H1 (cell line): ENCODE measurements around the gene PLEKHA4. TPM values are rescaled to one million over a fixed set of nuclear protein-coding genes. Genes with fewer than 3 reads are reported as not detected.

ENCODE experiments used
- CTCF ChIA-PET: fragments of 300-600 bp; sonication (Branson Sonifier 250); formaldehyde crosslinking; loops from one replicate; lab custom pipeline; 2021; ENCODE audit not compliant: partially characterized antibody; lab: Charles Lee
- POLR2A ChIA-PET: fragments of 300-600 bp; sonication (Branson Sonifier 250); formaldehyde crosslinking; loops from one replicate; lab custom pipeline; 2021; ENCODE audit warnings: inconsistent platforms; ENCODE audit not compliant: partially characterized antibody; lab: Charles Lee
- DNase-seq, 2 experiments: peaks; one replicate each; pipeline versions ENCODE4 v3.0.0 to v3.0.0-alpha.2; 2010 to 2022; ENCODE audit warnings: low spot score in 2 of 2, low read depth in 1 of 2, mixed read lengths in 1 of 2
- FAIRE-seq: peaks from 2 replicates; lab custom pipeline; 2011; peaks lifted over from hg19 to GRCh38; lab: Jason Lieb, UNC
- H2AFZ ChIP-seq: 2 replicates; pipeline ENCODE4 v1.8.1; 2012; ENCODE audit warnings: low read length, inconsistent platforms
- H2AK5ac ChIP-seq: 2 replicates; pipeline ENCODE4 v1.6.1; 2013; ENCODE audit warnings: low read depth, low read length
- H2BK120ac ChIP-seq: replicated peaks from 2 replicates; pipeline ENCODE3; 2013; ENCODE audit warnings: low read depth, low read length, inconsistent platforms
- H2BK12ac ChIP-seq: 2 replicates; pipeline ENCODE4 v1.6.1; 2013; ENCODE audit warnings: low read depth, low read length
- H2BK15ac ChIP-seq: 2 replicates; pipeline ENCODE4 v1.6.1; 2013; ENCODE audit warnings: low read length
- H2BK20ac ChIP-seq: 2 replicates; pipeline ENCODE4 v1.6.1; 2013; ENCODE audit warnings: low read length
- H2BK5ac ChIP-seq: 2 replicates; pipeline ENCODE4 v1.6.1; 2013; ENCODE audit warnings: low read depth, low read length
- H3K14ac ChIP-seq: 2 replicates; pipeline ENCODE4 v1.6.1; 2013; ENCODE audit warnings: inconsistent platforms; ENCODE audit not compliant: insufficient read length
- H3K18ac ChIP-seq: 2 replicates; pipeline ENCODE4 v1.6.1; 2013; ENCODE audit warnings: low read length; ENCODE audit errors: extremely low read depth
- H3K23ac ChIP-seq: 2 replicates; pipeline ENCODE4 v1.6.1; 2013; ENCODE audit warnings: inconsistent platforms; ENCODE audit not compliant: insufficient read length
- H3K23me2 ChIP-seq: 2 replicates; pipeline ENCODE4 v1.6.1; 2013; ENCODE audit warnings: low read depth, low read length
- H3K27ac ChIP-seq: 2 replicates; pipeline ENCODE4 v1.6.1; 2011; ENCODE audit warnings: low read depth, low read length, inconsistent platforms
- H3K27me3 ChIP-seq, 4 experiments: replicated peaks in 1 of 4; 1 replicate in 1 of 4; 2 replicates in 3 of 4; pipeline versions ENCODE4 v1.6.1 to v1.8.1; 2011 to 2013; ENCODE audit warnings: low read length in 3 of 4, mild to moderate bottlenecking in 3 of 4, inconsistent platforms in 2 of 4, mixed read lengths in 2 of 4, moderate library complexity in 1 of 4; ENCODE audit not compliant: control insufficient read depth in 3 of 4, insufficient read depth in 3 of 4; ENCODE audit errors: extremely low read depth in 1 of 4
- H3K36me3 ChIP-seq, 4 experiments: 2 replicates each; pipeline versions ENCODE4 v1.6.1 to v1.8.1; 2011 to 2013; ENCODE audit warnings: mild to moderate bottlenecking in 4 of 4, low read length in 3 of 4, moderate library complexity in 2 of 4, control low read depth in 1 of 4, inconsistent platforms in 1 of 4; ENCODE audit not compliant: insufficient read depth in 4 of 4, control insufficient read depth in 2 of 4
- H3K4ac ChIP-seq: replicated peaks from 2 replicates; pipeline ENCODE3; 2013; ENCODE audit warnings: low read length, low read depth, mixed read lengths, inconsistent platforms; ENCODE audit not compliant: insufficient read length
- H3K4me1 ChIP-seq, 4 experiments: replicated peaks in 1 of 4; 1 replicate in 1 of 4; 2 replicates in 3 of 4; pipeline versions ENCODE4 v1.6.1 to v1.8.1; 2011 to 2013; ENCODE audit warnings: low read length in 3 of 4, inconsistent platforms in 2 of 4, mixed read lengths in 1 of 4; ENCODE audit not compliant: insufficient read depth in 4 of 4, control insufficient read depth in 3 of 4
- H3K4me2 ChIP-seq, 2 experiments: 2 replicates each; pipeline versions ENCODE4 v1.6.1 to v1.8.1; 2011 to 2013; ENCODE audit warnings: low read depth in 2 of 2, low read length in 2 of 2, control low read depth in 1 of 2, inconsistent platforms in 1 of 2, mild to moderate bottlenecking in 1 of 2; ENCODE audit not compliant: insufficient read depth in 1 of 2
- H3K4me3 ChIP-seq, 4 experiments: fragments of 200-600, 300-600 bp in 1 of 4; sonication (generic), shearing (Covaris generic), sonication (Bioruptor Twin) in 1 of 4; 2 replicates each; pipeline versions ENCODE4 v1.5.1 to v1.8.1; 2011 to 2016; ENCODE audit warnings: low read length in 4 of 4, low read depth in 3 of 4, control low read depth in 2 of 4, inconsistent platforms in 2 of 4, mild to moderate bottlenecking in 2 of 4, mixed read lengths in 1 of 4, moderate library complexity in 1 of 4; ENCODE audit not compliant: insufficient read depth in 2 of 4; ENCODE audit errors: extremely low read depth in 1 of 4
- H3K56ac ChIP-seq: replicated peaks from 2 replicates; pipeline ENCODE3; 2013; ENCODE audit warnings: low read depth, mild to moderate bottlenecking, mixed read lengths, low read length, inconsistent platforms; ENCODE audit not compliant: insufficient read length
- H3K79me1 ChIP-seq: 2 replicates; pipeline ENCODE4 v1.6.1; 2013; ENCODE audit warnings: low read depth, low read length, control low read depth
- H3K79me2 ChIP-seq, 2 experiments: 2 replicates each; pipeline versions ENCODE4 v1.6.1 to v1.8.1; 2012 to 2013; ENCODE audit warnings: low read length in 2 of 2, mild to moderate bottlenecking in 2 of 2, inconsistent platforms in 1 of 2; ENCODE audit not compliant: insufficient read depth in 2 of 2, control insufficient read depth in 1 of 2
- H3K9ac ChIP-seq, 4 experiments: replicated peaks in 1 of 4; 1 replicate in 1 of 4; 2 replicates in 3 of 4; pipeline versions ENCODE4 v1.6.1 to v1.8.1; 2011 to 2013; ENCODE audit warnings: low read depth in 3 of 4, low read length in 3 of 4, control low read depth in 2 of 4, mild to moderate bottlenecking in 2 of 4, moderate library complexity in 2 of 4, inconsistent platforms in 1 of 4; ENCODE audit errors: extremely low read depth in 1 of 4
- H3K9me3 ChIP-seq, 2 experiments: 2 replicates each; pipeline versions ENCODE4 v1.6.1 to v1.8.1; 2012 to 2013; ENCODE audit warnings: mild to moderate bottlenecking in 2 of 2, moderate library complexity in 2 of 2, control low read depth in 1 of 2, inconsistent platforms in 1 of 2, low read depth in 1 of 2, low read length in 1 of 2, mixed read lengths in 1 of 2; ENCODE audit not compliant: insufficient read depth in 2 of 2
- H4K20me1 ChIP-seq, 2 experiments: replicated peaks in 1 of 2; 2 replicates each; pipeline versions ENCODE3 to v1.8.1; 2011 to 2013; ENCODE audit warnings: inconsistent platforms in 2 of 2, low read length in 2 of 2, mild to moderate bottlenecking in 1 of 2; ENCODE audit not compliant: insufficient read depth in 2 of 2, control insufficient read depth in 1 of 2
- H4K5ac ChIP-seq: 2 replicates; pipeline ENCODE4 v1.6.1; 2013; ENCODE audit warnings: low read length, low read depth, mixed read lengths, inconsistent platforms; ENCODE audit not compliant: insufficient read length
- H4K8ac ChIP-seq: 2 replicates; pipeline ENCODE4 v1.8.0; 2013; ENCODE audit warnings: mild to moderate bottlenecking, moderate library complexity, low read length, inconsistent platforms; ENCODE audit not compliant: insufficient read depth; ENCODE audit errors: extremely low read depth
- H4K91ac ChIP-seq: replicated peaks from 2 replicates; pipeline ENCODE3; 2013; ENCODE audit warnings: low read length, mixed read lengths, inconsistent platforms; ENCODE audit not compliant: insufficient read length
- CBX8 ChIP-seq: fragments of 300-800, 300-1000 bp; sonication (generic); IDR thresholded peaks from 2 replicates; pipeline ENCODE4 v1.7.1; 2016; ENCODE audit warnings: low read depth, low read length, borderline replicate concordance
- HDAC2 ChIP-seq, 2 experiments: fragments of 300-600 bp in 1 of 2; sonication (generic) in 1 of 2; IDR thresholded peaks; 2 replicates each; pipeline ENCODE4 v1.6.1; 2011 to 2012; ENCODE audit warnings: low read depth in 2 of 2, low read length in 2 of 2, mild to moderate bottlenecking in 2 of 2, moderate library complexity in 2 of 2, borderline replicate concordance in 1 of 2, inconsistent platforms in 1 of 2
- JUND ChIP-seq: IDR thresholded peaks from 2 replicates; pipeline ENCODE4 v1.6.1; 2011; ENCODE audit warnings: mild to moderate bottlenecking, improper control_type of control experiment, low read length
- TCF12 ChIP-seq: IDR thresholded peaks from 2 replicates; pipeline ENCODE4 v1.6.1; 2011; ENCODE audit warnings: low read depth, mild to moderate bottlenecking, low read length
- TEAD4 ChIP-seq: IDR thresholded peaks from 2 replicates; pipeline ENCODE4 v1.6.1; 2012; ENCODE audit warnings: low read depth, low read length, inconsistent platforms, mixed read lengths
- WGBS, 2 experiments: shearing (Covaris generic) in 1 of 2; methylation state at CpG; one replicate each; pipeline versions ENCODE4 v1.1.6 to v1.1.7; 2013 to 2015; ENCODE audit warnings: low lambda C conversion rate in 2 of 2, mixed read lengths in 2 of 2, inconsistent platforms in 1 of 2, low coverage in 1 of 2, missing lambda C conversion rate in 1 of 2; ENCODE audit not compliant: insufficient replicate concordance in 2 of 2, insufficient coverage in 1 of 2, insufficient read length in 1 of 2; ENCODE audit errors: extremely low coverage in 1 of 2, missing lambda C conversion rate in 1 of 2; 5-methylcytosine and 5-hydroxymethylcytosine counted together
- polyA plus RNA-seq, 7 experiments: library from polyadenylated mRNA; depleted of rRNA in 3 of 7; stranded (reverse) in 5 of 7; unstranded in 2 of 7; fragments of >200 nt in 5 of 7; fragments of 200-250 nt in 2 of 7; gene quantifications; 1 replicate in 5 of 7; 2 replicates in 1 of 7; 4 replicates in 1 of 7; pipeline versions ENCODE4 v1.2.1 to v1.2.3, GENCODE V29; 2011 to 2013; ENCODE audit warnings: missing spikeins in 2 of 7, mixed read lengths in 2 of 7
- total RNA-seq: library from RNA; stranded (reverse); fragmentation: NEBNext Ultra II Directional; extraction: Animal tissue kit (Norgen Biotek cat#: 25700); gene quantifications from 2 replicates; pipeline ENCODE4 v1.2.1, GENCODE V29; 2021

The PLEKHA4 gene
- total and polyA plus RNA-seq, 2 of the 8 experiments (the other 6 are each of a cell fraction or from before 2014, with no cell fraction given) = 8.2 to 18.0 TPM

GRCh38 chr19:48798937-48799336 lies 69.5 kb downstream of the PLEKHA4 start:
- DNase-seq (peak; percentile 64 to 65), FAIRE-seq (no peak)
- peak overlapping the region; percentile 94 for H4K91ac ChIP-seq
- no peak overlapping the region for H3K4me3 ChIP-seq
- H3K79me1 ChIP-seq = no peaks in the 10 kb centered on the region
- H2BK15ac ChIP-seq = no peak overlapping the region
- H2BK12ac ChIP-seq = peak overlapping the region; percentile 90; the same call in 1 of the 2 replicates
- peak; percentile 78 for TF ChIP-seq TEAD4
- 0 out of 2 replicates have a peak, but pooled peaks have one; percentile 30 for TF ChIP-seq TCF12
- TF ChIP-seq CBX8 = no peak
- TF ChIP-seq HDAC2 (IDR thresholded peaks at IDR 0.05; ENCODE audit: borderline replicate concordance in 1 of 2, low read depth in 2 of 2, low read length in 2 of 2) = 0 out of 4 replicates have a peak, but pooled peaks of 1 of the 2 experiments have one; percentile 48
- peak; percentile 64; the same call in 1 of the 2 replicates for TF ChIP-seq JUND
- no peak overlapping the region for H2AFZ ChIP-seq
- H3K79me2 ChIP-seq = no peaks in the 10 kb centered on the region
- H2AK5ac ChIP-seq = peak overlapping the region; percentile 41; the same call in 1 of the 2 replicates
- H2BK5ac ChIP-seq = peak overlapping the region; percentile 83; the same call in 1 of the 2 replicates
- H2BK120ac ChIP-seq = no peak overlapping the region
- H3K4ac ChIP-seq = no peak overlapping the region
- peak overlapping the region; percentile 17 for H3K18ac ChIP-seq
- H3K23ac ChIP-seq = no peak overlapping the region
- POLR2A ChIA-PET = interaction anchor here (0.8 to 3.7 kb wide), 9 partner anchors 8 to 167 kb away, joined by 3 to 36 read pairs (median 4); partner anchors contain the start of genes BCAT2, FTL, HSD17B14 and PPP1R15A
- H4K5ac ChIP-seq = peak overlapping the region; percentile 31
- no peaks in the 10 kb centered on the region for H3K9me3 ChIP-seq
- no peaks in the 10 kb centered on the region for H4K20me1 ChIP-seq
- peak overlapping the region in 1 of 2 experiments; percentile 30; a peak in 3 of 4 replicates for H3K4me2 ChIP-seq
- H3K23me2 ChIP-seq = no peaks in the 10 kb centered on the region
- H3K36me3 ChIP-seq = no peaks in the 10 kb centered on the region
- CTCF ChIA-PET = interaction anchor here (0.5 to 14.7 kb wide), 12 partner anchors 9 to 182 kb away, joined by 3 to 285 read pairs (median 4); partner anchors contain the start of gene BCAT2
- H3K56ac ChIP-seq = no peak overlapping the region
- H3K27me3 ChIP-seq = no peaks in the 10 kb centered on the region
- peak overlapping the region; percentile 13; the same call in 1 of the 2 replicates for H3K27ac ChIP-seq
- H3K4me1 ChIP-seq = peaks cover 0 to 16% (median 10%) of the 10 kb centered on the region in 4 experiments; a peak in 6 of 7 replicates
- H3K14ac ChIP-seq = no peak overlapping the region
- H4K8ac ChIP-seq = peak overlapping the region; percentile 54
- WGBS, 2 experiments = 50% methylated on average over 6 of the region's 6 CpGs; no CpG with 5 or more reads in 1 of the 2 experiments
- H3K9ac ChIP-seq = no peak overlapping the region; a peak in 1 of 7 replicates
- H2BK20ac ChIP-seq = 0 out of 2 replicates have a peak overlapping the region, but pooled peaks have one; percentile 24
